H1 (cell line): Measurements from ENCODE around the gene CDC42SE2. TPM values are rescaled to one million over a fixed set of nuclear protein-coding genes. Genes with fewer than 3 reads are reported as not detected.
A peak's percentile ranks its signal among the peaks of the same experiment; 100 is the strongest.

Experiments
- CTCF ChIA-PET: fragments of 300-600 bp; sonication (Branson Sonifier 250); formaldehyde crosslinking; loops from one replicate; lab custom pipeline; 2021; ENCODE audit not compliant: partially characterized antibody; lab: Charles Lee
- POLR2A ChIA-PET: fragments of 300-600 bp; sonication (Branson Sonifier 250); formaldehyde crosslinking; loops from one replicate; lab custom pipeline; 2021; ENCODE audit warnings: inconsistent platforms; ENCODE audit not compliant: partially characterized antibody; lab: Charles Lee
- DNase-seq, 2 experiments: peaks; one replicate each; pipeline versions ENCODE4 v3.0.0 to v3.0.0-alpha.2; 2010 to 2022; ENCODE audit warnings: low spot score in 2 of 2, low read depth in 1 of 2, mixed read lengths in 1 of 2
- FAIRE-seq: peaks from 2 replicates; lab custom pipeline; 2011; peaks lifted over from hg19 to GRCh38; lab: Jason Lieb, UNC
- H2AFZ ChIP-seq: 2 replicates; pipeline ENCODE4 v1.8.1; 2012; ENCODE audit warnings: low read length, inconsistent platforms
- H2AK5ac ChIP-seq: 2 replicates; pipeline ENCODE4 v1.6.1; 2013; ENCODE audit warnings: low read depth, low read length
- H2BK120ac ChIP-seq: replicated peaks from 2 replicates; pipeline ENCODE3; 2013; ENCODE audit warnings: low read depth, low read length, inconsistent platforms
- H2BK12ac ChIP-seq: 2 replicates; pipeline ENCODE4 v1.6.1; 2013; ENCODE audit warnings: low read depth, low read length
- H2BK15ac ChIP-seq: 2 replicates; pipeline ENCODE4 v1.6.1; 2013; ENCODE audit warnings: low read length
- H2BK20ac ChIP-seq: 2 replicates; pipeline ENCODE4 v1.6.1; 2013; ENCODE audit warnings: low read length
- H2BK5ac ChIP-seq: 2 replicates; pipeline ENCODE4 v1.6.1; 2013; ENCODE audit warnings: low read depth, low read length
- H3K14ac ChIP-seq: 2 replicates; pipeline ENCODE4 v1.6.1; 2013; ENCODE audit warnings: inconsistent platforms; ENCODE audit not compliant: insufficient read length
- H3K18ac ChIP-seq: 2 replicates; pipeline ENCODE4 v1.6.1; 2013; ENCODE audit warnings: low read length; ENCODE audit errors: extremely low read depth
- H3K23ac ChIP-seq: 2 replicates; pipeline ENCODE4 v1.6.1; 2013; ENCODE audit warnings: inconsistent platforms; ENCODE audit not compliant: insufficient read length
- H3K23me2 ChIP-seq: 2 replicates; pipeline ENCODE4 v1.6.1; 2013; ENCODE audit warnings: low read depth, low read length
- H3K27ac ChIP-seq: 2 replicates; pipeline ENCODE4 v1.6.1; 2011; ENCODE audit warnings: low read depth, low read length, inconsistent platforms
- H3K27me3 ChIP-seq, 4 experiments: replicated peaks in 1 of 4; 1 replicate in 1 of 4; 2 replicates in 3 of 4; pipeline versions ENCODE4 v1.6.1 to v1.8.1; 2011 to 2013; ENCODE audit warnings: low read length in 3 of 4, mild to moderate bottlenecking in 3 of 4, inconsistent platforms in 2 of 4, mixed read lengths in 2 of 4, moderate library complexity in 1 of 4; ENCODE audit not compliant: control insufficient read depth in 3 of 4, insufficient read depth in 3 of 4; ENCODE audit errors: extremely low read depth in 1 of 4
- H3K36me3 ChIP-seq, 4 experiments: 2 replicates each; pipeline versions ENCODE4 v1.6.1 to v1.8.1; 2011 to 2013; ENCODE audit warnings: mild to moderate bottlenecking in 4 of 4, low read length in 3 of 4, moderate library complexity in 2 of 4, control low read depth in 1 of 4, inconsistent platforms in 1 of 4; ENCODE audit not compliant: insufficient read depth in 4 of 4, control insufficient read depth in 2 of 4
- H3K4ac ChIP-seq: replicated peaks from 2 replicates; pipeline ENCODE3; 2013; ENCODE audit warnings: low read length, low read depth, mixed read lengths, inconsistent platforms; ENCODE audit not compliant: insufficient read length
- H3K4me1 ChIP-seq, 4 experiments: replicated peaks in 1 of 4; 1 replicate in 1 of 4; 2 replicates in 3 of 4; pipeline versions ENCODE4 v1.6.1 to v1.8.1; 2011 to 2013; ENCODE audit warnings: low read length in 3 of 4, inconsistent platforms in 2 of 4, mixed read lengths in 1 of 4; ENCODE audit not compliant: insufficient read depth in 4 of 4, control insufficient read depth in 3 of 4
- H3K4me2 ChIP-seq, 2 experiments: 2 replicates each; pipeline versions ENCODE4 v1.6.1 to v1.8.1; 2011 to 2013; ENCODE audit warnings: low read depth in 2 of 2, low read length in 2 of 2, control low read depth in 1 of 2, inconsistent platforms in 1 of 2, mild to moderate bottlenecking in 1 of 2; ENCODE audit not compliant: insufficient read depth in 1 of 2
- H3K4me3 ChIP-seq, 4 experiments: fragments of 200-600, 300-600 bp in 1 of 4; sonication (generic), shearing (Covaris generic), sonication (Bioruptor Twin) in 1 of 4; 2 replicates each; pipeline versions ENCODE4 v1.5.1 to v1.8.1; 2011 to 2016; ENCODE audit warnings: low read length in 4 of 4, low read depth in 3 of 4, control low read depth in 2 of 4, inconsistent platforms in 2 of 4, mild to moderate bottlenecking in 2 of 4, mixed read lengths in 1 of 4, moderate library complexity in 1 of 4; ENCODE audit not compliant: insufficient read depth in 2 of 4; ENCODE audit errors: extremely low read depth in 1 of 4
- H3K56ac ChIP-seq: replicated peaks from 2 replicates; pipeline ENCODE3; 2013; ENCODE audit warnings: low read depth, mild to moderate bottlenecking, mixed read lengths, low read length, inconsistent platforms; ENCODE audit not compliant: insufficient read length
- H3K79me1 ChIP-seq: 2 replicates; pipeline ENCODE4 v1.6.1; 2013; ENCODE audit warnings: low read depth, low read length, control low read depth
- H3K79me2 ChIP-seq, 2 experiments: 2 replicates each; pipeline versions ENCODE4 v1.6.1 to v1.8.1; 2012 to 2013; ENCODE audit warnings: low read length in 2 of 2, mild to moderate bottlenecking in 2 of 2, inconsistent platforms in 1 of 2; ENCODE audit not compliant: insufficient read depth in 2 of 2, control insufficient read depth in 1 of 2
- H3K9ac ChIP-seq, 4 experiments: replicated peaks in 1 of 4; 1 replicate in 1 of 4; 2 replicates in 3 of 4; pipeline versions ENCODE4 v1.6.1 to v1.8.1; 2011 to 2013; ENCODE audit warnings: low read depth in 3 of 4, low read length in 3 of 4, control low read depth in 2 of 4, mild to moderate bottlenecking in 2 of 4, moderate library complexity in 2 of 4, inconsistent platforms in 1 of 4; ENCODE audit errors: extremely low read depth in 1 of 4
- H3K9me3 ChIP-seq, 2 experiments: 2 replicates each; pipeline versions ENCODE4 v1.6.1 to v1.8.1; 2012 to 2013; ENCODE audit warnings: mild to moderate bottlenecking in 2 of 2, moderate library complexity in 2 of 2, control low read depth in 1 of 2, inconsistent platforms in 1 of 2, low read depth in 1 of 2, low read length in 1 of 2, mixed read lengths in 1 of 2; ENCODE audit not compliant: insufficient read depth in 2 of 2
- H4K20me1 ChIP-seq, 2 experiments: replicated peaks in 1 of 2; 2 replicates each; pipeline versions ENCODE3 to v1.8.1; 2011 to 2013; ENCODE audit warnings: inconsistent platforms in 2 of 2, low read length in 2 of 2, mild to moderate bottlenecking in 1 of 2; ENCODE audit not compliant: insufficient read depth in 2 of 2, control insufficient read depth in 1 of 2
- H4K5ac ChIP-seq: 2 replicates; pipeline ENCODE4 v1.6.1; 2013; ENCODE audit warnings: low read length, low read depth, mixed read lengths, inconsistent platforms; ENCODE audit not compliant: insufficient read length
- H4K8ac ChIP-seq: 2 replicates; pipeline ENCODE4 v1.8.0; 2013; ENCODE audit warnings: mild to moderate bottlenecking, moderate library complexity, low read length, inconsistent platforms; ENCODE audit not compliant: insufficient read depth; ENCODE audit errors: extremely low read depth
- H4K91ac ChIP-seq: replicated peaks from 2 replicates; pipeline ENCODE3; 2013; ENCODE audit warnings: low read length, mixed read lengths, inconsistent platforms; ENCODE audit not compliant: insufficient read length
- CTCF ChIP-seq, 3 experiments: IDR thresholded peaks; 1 replicate in 2 of 3; 2 replicates in 1 of 3; pipeline versions ENCODE4 v1.5.1 to v1.6.1; 2011; ENCODE audit warnings: low read length in 3 of 3, mild to moderate bottlenecking in 3 of 3, inconsistent platforms in 2 of 3, low read depth in 1 of 3, moderate library complexity in 1 of 3; ENCODE audit not compliant: insufficient read depth in 1 of 3; ENCODE audit errors: control extremely low read depth in 1 of 3
- E2F6 ChIP-seq: IDR thresholded peaks from 2 replicates; pipeline ENCODE4 v1.6.1; 2012; ENCODE audit warnings: inconsistent platforms
- HDAC2 ChIP-seq, 2 experiments: fragments of 300-600 bp in 1 of 2; sonication (generic) in 1 of 2; IDR thresholded peaks; 2 replicates each; pipeline ENCODE4 v1.6.1; 2011 to 2012; ENCODE audit warnings: low read depth in 2 of 2, low read length in 2 of 2, mild to moderate bottlenecking in 2 of 2, moderate library complexity in 2 of 2, borderline replicate concordance in 1 of 2, inconsistent platforms in 1 of 2
- HDAC6 ChIP-seq: IDR thresholded peaks from one replicate; pipeline ENCODE4 v1.7.1; 2012; ENCODE audit warnings: low read depth, mild to moderate bottlenecking, inconsistent platforms, low read length, moderate library complexity
- RAD21 ChIP-seq, 2 experiments: IDR thresholded peaks in 1 of 2; conservative IDR thresholded peaks in 1 of 2; 2 replicates each; pipeline ENCODE4 v1.6.1; 2011; ENCODE audit warnings: low read depth in 2 of 2, low read length in 2 of 2, improper control_type of control experiment in 1 of 2, inconsistent platforms in 1 of 2, mild to moderate bottlenecking in 1 of 2, moderate library complexity in 1 of 2
- RNF2 ChIP-seq: fragments of 200-900, 300-1000 bp; sonication (generic); IDR thresholded peaks from 2 replicates; pipeline ENCODE4 v1.7.1; 2016; ENCODE audit warnings: borderline replicate concordance, low read depth, mild to moderate bottlenecking, antibody characterized with exemption, low read length; ENCODE audit not compliant: poor library complexity, severe bottlenecking; ENCODE audit errors: missing control alignments
- RXRA ChIP-seq: IDR thresholded peaks from 2 replicates; pipeline ENCODE4 v1.6.1; 2011; ENCODE audit warnings: low read depth, mild to moderate bottlenecking, low read length, moderate library complexity; ENCODE audit not compliant: insufficient read depth
- SP1 ChIP-seq: IDR thresholded peaks from 2 replicates; pipeline ENCODE4 v1.6.1; 2011; ENCODE audit warnings: low read depth, low read length
- WGBS, 2 experiments: shearing (Covaris generic) in 1 of 2; methylation state at CpG; one replicate each; pipeline versions ENCODE4 v1.1.6 to v1.1.7; 2013 to 2015; ENCODE audit warnings: low lambda C conversion rate in 2 of 2, mixed read lengths in 2 of 2, inconsistent platforms in 1 of 2, low coverage in 1 of 2, missing lambda C conversion rate in 1 of 2; ENCODE audit not compliant: insufficient replicate concordance in 2 of 2, insufficient coverage in 1 of 2, insufficient read length in 1 of 2; ENCODE audit errors: extremely low coverage in 1 of 2, missing lambda C conversion rate in 1 of 2; 5-methylcytosine and 5-hydroxymethylcytosine counted together
- polyA plus RNA-seq, 7 experiments: library from polyadenylated mRNA; depleted of rRNA in 3 of 7; stranded (reverse) in 5 of 7; unstranded in 2 of 7; fragments of >200 nt in 5 of 7; fragments of 200-250 nt in 2 of 7; gene quantifications; 1 replicate in 5 of 7; 2 replicates in 1 of 7; 4 replicates in 1 of 7; pipeline versions ENCODE4 v1.2.1 to v1.2.3, GENCODE V29; 2011 to 2013; ENCODE audit warnings: missing spikeins in 2 of 7, mixed read lengths in 2 of 7
- total RNA-seq: library from RNA; stranded (reverse); fragmentation: NEBNext Ultra II Directional; extraction: Animal tissue kit (Norgen Biotek cat#: 25700); gene quantifications from 2 replicates; pipeline ENCODE4 v1.2.1, GENCODE V29; 2021

Gene CDC42SE2
- total and polyA plus RNA-seq, 2 of the 8 experiments (the other 6 are each of a cell fraction or from before 2014, with no cell fraction given): 16.7 to 30.8 TPM

- Histone ChIP-seq H3K27ac (no peak overlapping the region), H2BK120ac (no peak overlapping the region), H3K4me1 (peaks cover 0 to under 1% (median 0%) of the 10 kb centered on the region in 4 experiments; a peak in 1 of 7 replicates), H2BK20ac (no peak overlapping the region), H2BK15ac (no peak overlapping the region), H3K9me3 (no peaks in the 10 kb centered on the region), H3K4me2 (peak overlapping the region; percentile 60 to 63), H3K79me2 (peaks cover 0 to 46% of the 10 kb centered on the region in 2 experiments; a peak in 2 of 4 replicates), H2AFZ (no peak overlapping the region), H2BK5ac (no peak overlapping the region), H3K27me3 (no peaks in the 10 kb centered on the region), H3K9ac (no peak overlapping the region), H3K14ac (no peak overlapping the region), H3K56ac (no peak overlapping the region), H4K91ac (no peak overlapping the region), H4K8ac (no peak overlapping the region), H2AK5ac (no peak overlapping the region), H3K36me3 (no peaks in the 10 kb centered on the region), H2BK12ac (no peak overlapping the region), H4K20me1 (peaks cover 0 to 3% of the 10 kb centered on the region in 2 experiments), H3K4me3 (peak overlapping the region; percentile 4 to 95 (median 86); a peak in 6 of 8 replicates), H3K18ac (no peak overlapping the region), H3K23me2 (peaks cover 4% of the 10 kb centered on the region; the same call in 1 of the 2 replicates), H4K5ac (no peak overlapping the region), H3K23ac (no peak overlapping the region), H3K79me1 (no peaks in the 10 kb centered on the region), H3K4ac (no peak overlapping the region)
- CTCF ChIA-PET: interaction anchor here (1.1 to 3.6 kb wide), 8 partner anchors 10 to 118 kb away, joined by 3 to 21 read pairs (median 4); partner anchors contain the start of gene HINT1
- POLR2A ChIA-PET: interaction anchor here (0.6 to 1.8 kb wide), 8 partner anchors 10 to 112 kb away, joined by 3 to 7 read pairs (median 4); no protein-coding TSS in a partner anchor
- DNase-seq (no peak), FAIRE-seq (no peak)
- 20% methylated on average over 2 of the region's 2 CpGs; no CpG with 5 or more reads in 1 of the 2 experiments for WGBS, 2 experiments
- TF ChIP-seq HDAC6: no peak
- TF ChIP-seq CTCF (IDR thresholded peaks at IDR 0.05; ENCODE audit: control extremely low read depth in 1 of 3, insufficient read depth in 1 of 3, low read depth in 1 of 3, low read length in 3 of 3): peak in 1 of 3 experiments; percentile 5; a peak in 1 of 4 replicates
- no peak for TF ChIP-seq HDAC2 (IDR thresholded peaks at IDR 0.05; ENCODE audit: borderline replicate concordance in 1 of 2, low read depth in 2 of 2, low read length in 2 of 2)
- TF ChIP-seq RNF2: no peak
- TF ChIP-seq RXRA: no peak
- no peak for TF ChIP-seq RAD21 (IDR thresholded peaks at IDR 0.05 in 1 of 2, conservative IDR thresholded peaks at IDR 0.05 in 1 of 2; ENCODE audit: low read depth in 2 of 2, low read length in 2 of 2)
- no peak for TF ChIP-seq SP1
- TF ChIP-seq E2F6: no peak
These were observed 1.5 kb downstream of the CDC42SE2 start for GRCh38 chr5:131265311-131265803.
